Caco-2 (cell line): ENCODE results near the gene KMT2A. TPM values are rescaled to one million over a fixed set of nuclear protein-coding genes. Genes with fewer than 3 reads are reported as not detected.
"Not testable (repeated sequence)": the region's sequence is repeated elsewhere in the genome, so short reads cannot be mapped to it uniquely, and the experiment has no call there.

Experiments used
- BruUV-seq: library from RNA; stranded (reverse); fragments of 400-500 nt; replicated peaks from 2 replicates; lab custom pipeline; 2021; lab: Mats Ljungman, UMichigan
- CTCF ChIA-PET: fragments of 300-600 bp; sonication (Branson Sonifier 250); formaldehyde crosslinking; loops from one replicate; lab custom pipeline; 2022; ENCODE audit warnings: antibody characterized with exemption; lab: Charles Lee
- POLR2A ChIA-PET: fragments of 300-600 bp; sonication (Branson Sonifier 250); formaldehyde crosslinking; loops from one replicate; lab custom pipeline; 2022; ENCODE audit warnings: antibody characterized with exemption; lab: Charles Lee
- DNase-seq, 2 experiments: peaks; one replicate each; pipeline versions ENCODE4 v3.0.0 to v3.0.0-alpha.2; 2020 to 2022
- H3K27me3 ChIP-seq: replicated peaks from 2 replicates; pipeline ENCODE4 v1.6.0; 2011; ENCODE audit warnings: low read length; ENCODE audit not compliant: control insufficient read depth, insufficient read depth
- H3K36me3 ChIP-seq: 2 replicates; pipeline ENCODE4 v1.5.1; 2011; ENCODE audit warnings: low read length; ENCODE audit not compliant: control insufficient read depth, insufficient read depth
- H3K4me1 ChIP-seq: fragments of 250-450 bp; sonication (Bioruptor Pico); 2 replicates; pipeline ENCODE4 v1.5.1; 2020; ENCODE audit warnings: mild to moderate bottlenecking
- H3K4me3 ChIP-seq: 2 replicates; pipeline ENCODE4 v1.5.1; 2011; ENCODE audit warnings: low read depth, mild to moderate bottlenecking, control low read depth, low read length
- H3K9me3 ChIP-seq: fragments of 250-450 bp; sonication (Bioruptor Pico); 2 replicates; pipeline ENCODE4 v1.5.1; 2020; ENCODE audit warnings: mild to moderate bottlenecking, moderate library complexity
- H3K27ac Mint-ChIP-seq: one replicate; pipeline ENCODE4 v1.8.0; 2022; ENCODE audit warnings: mixed read lengths; ENCODE audit not compliant: unreplicated experiment
- H3K27me3 Mint-ChIP-seq: one replicate; pipeline ENCODE4 v1.8.0; 2022; ENCODE audit warnings: mixed read lengths; ENCODE audit not compliant: insufficient read depth, unreplicated experiment
- H3K36me3 Mint-ChIP-seq: one replicate; pipeline ENCODE4 v1.8.0; 2022; ENCODE audit warnings: mild to moderate bottlenecking, mixed read lengths; ENCODE audit not compliant: insufficient read depth, unreplicated experiment
- H3K4me1 Mint-ChIP-seq: one replicate; pipeline ENCODE4 v1.8.0; 2022; ENCODE audit warnings: low read depth, mixed read lengths; ENCODE audit not compliant: unreplicated experiment
- H3K4me3 Mint-ChIP-seq: one replicate; pipeline ENCODE4 v1.8.0; 2022; ENCODE audit warnings: mild to moderate bottlenecking, moderate library complexity, mixed read lengths; ENCODE audit not compliant: unreplicated experiment
- H3K9me3 Mint-ChIP-seq: one replicate; pipeline ENCODE4 v1.8.0; 2022; ENCODE audit warnings: mixed read lengths; ENCODE audit not compliant: unreplicated experiment
- intact Hi-C: fragments of 100-400 bp; cut with micrococcal nuclease; formaldehyde crosslinking; loops from one replicate; pipeline ENCODE4 v1.10.0; 2022; ENCODE audit not compliant: unreplicated experiment
- total RNA-seq: library from RNA; stranded (reverse); gene quantifications from 2 replicates; pipeline ENCODE4 v1.2.3, GENCODE V29; 2022
- TF ChIP-seq, protein P1 (sequence below), 2 experiments: fragments of 200-600 bp in 1 of 2; IDR thresholded peaks; 1 replicate in 1 of 2; 2 replicates in 1 of 2; pipeline versions ENCODE4 v1.5.1 to v1.8.0; 2011 to 2022; ENCODE audit warnings: antibody characterized with exemption in 1 of 2, control low read depth in 1 of 2, inconsistent platforms in 1 of 2, low read depth in 1 of 2, low read length in 1 of 2, mild to moderate bottlenecking in 1 of 2, moderate library complexity in 1 of 2; ENCODE audit not compliant: insufficient read depth in 1 of 2, severe bottlenecking in 1 of 2, unreplicated experiment in 1 of 2

The KMT2A gene
- total RNA-seq, 1 experiment from 2014 or later = 93.9 TPM

DNA sequence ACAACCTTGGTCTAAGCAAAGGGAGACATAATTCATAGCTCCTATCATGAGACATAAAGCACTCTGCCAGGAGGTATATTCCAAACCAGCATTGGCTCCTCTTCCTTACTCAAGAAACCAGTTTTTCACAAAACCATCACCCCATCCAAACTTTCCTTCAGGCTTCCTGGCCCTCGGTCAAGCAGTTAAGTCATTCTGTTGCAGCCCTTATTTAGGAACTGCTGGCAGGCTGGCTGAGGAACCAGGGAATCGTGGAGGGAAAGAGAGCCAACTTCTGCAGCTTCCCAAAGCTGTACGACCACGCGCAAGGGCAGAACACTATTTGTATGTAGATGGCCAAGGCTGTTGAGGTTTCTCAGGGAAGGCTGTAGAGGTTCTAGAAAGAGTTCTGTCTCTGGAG, 128.8 kb downstream of the KMT2A start:
- H3K36me3 Mint-ChIP-seq = no peaks in the 10 kb centered on the region
- intact Hi-C loops = loop anchor here (5.0 to 10.0 kb wide), 2 partner anchors 50 to 163 kb away; partner anchors contain the start of gene ATP5MG
- Histone ChIP-seq H3K4me3 (0 out of 2 replicates have a peak overlapping the region, but pooled peaks have one; percentile 6), H3K4me1 (no peaks in the 10 kb centered on the region), H3K36me3 (no peaks in the 10 kb centered on the region), H3K9me3 (no peaks in the 10 kb centered on the region), H3K27me3 (no peaks in the 10 kb centered on the region)
- peaks cover 9% of the 10 kb centered on the region for H3K4me1 Mint-ChIP-seq
- ChIA-PET CTCF (no interaction called here), POLR2A (interaction anchor here (0.6 kb wide), 1 partner anchor 324 kb away, joined by 3 read pairs; no protein-coding TSS in a partner anchor)
- no peaks in the 10 kb centered on the region for H3K27me3 Mint-ChIP-seq
- no peak overlapping the region for H3K27ac Mint-ChIP-seq
- no peak for DNase-seq
- H3K9me3 Mint-ChIP-seq = no peaks in the 10 kb centered on the region
- TF ChIP-seq, protein P1, sequence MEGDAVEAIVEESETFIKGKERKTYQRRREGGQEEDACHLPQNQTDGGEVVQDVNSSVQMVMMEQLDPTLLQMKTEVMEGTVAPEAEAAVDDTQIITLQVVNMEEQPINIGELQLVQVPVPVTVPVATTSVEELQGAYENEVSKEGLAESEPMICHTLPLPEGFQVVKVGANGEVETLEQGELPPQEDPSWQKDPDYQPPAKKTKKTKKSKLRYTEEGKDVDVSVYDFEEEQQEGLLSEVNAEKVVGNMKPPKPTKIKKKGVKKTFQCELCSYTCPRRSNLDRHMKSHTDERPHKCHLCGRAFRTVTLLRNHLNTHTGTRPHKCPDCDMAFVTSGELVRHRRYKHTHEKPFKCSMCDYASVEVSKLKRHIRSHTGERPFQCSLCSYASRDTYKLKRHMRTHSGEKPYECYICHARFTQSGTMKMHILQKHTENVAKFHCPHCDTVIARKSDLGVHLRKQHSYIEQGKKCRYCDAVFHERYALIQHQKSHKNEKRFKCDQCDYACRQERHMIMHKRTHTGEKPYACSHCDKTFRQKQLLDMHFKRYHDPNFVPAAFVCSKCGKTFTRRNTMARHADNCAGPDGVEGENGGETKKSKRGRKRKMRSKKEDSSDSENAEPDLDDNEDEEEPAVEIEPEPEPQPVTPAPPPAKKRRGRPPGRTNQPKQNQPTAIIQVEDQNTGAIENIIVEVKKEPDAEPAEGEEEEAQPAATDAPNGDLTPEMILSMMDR (IDR thresholded peaks at IDR 0.05; ENCODE audit: insufficient read depth in 1 of 2, low read depth in 1 of 2, low read length in 1 of 2, severe bottlenecking in 1 of 2, unreplicated experiment in 1 of 2) = no peak
- BruUV-seq = no TSS peak
- H3K4me3 Mint-ChIP-seq = peak overlapping the region; percentile 95

DNA sequence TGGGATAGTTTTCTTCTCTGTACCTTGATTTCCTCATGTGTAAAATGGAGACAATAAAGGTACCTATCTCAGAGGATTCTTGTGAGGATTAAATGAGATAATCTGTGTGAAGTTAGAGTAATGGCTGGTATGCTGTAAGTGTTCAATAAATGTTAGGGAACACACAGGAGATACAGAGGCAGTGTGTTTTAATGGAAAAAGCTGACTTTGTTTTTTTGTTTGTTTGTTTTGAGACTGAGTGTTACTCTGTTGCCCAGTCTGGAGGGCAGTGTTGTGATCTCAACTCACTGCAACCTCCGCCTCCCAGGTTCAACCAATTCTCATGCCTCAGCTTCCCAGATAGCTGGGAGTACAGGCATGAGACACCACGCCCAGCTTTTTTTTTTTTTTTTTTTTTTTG, 133.4 kb downstream of the KMT2A start:
- H3K4me1 ChIP-seq = peaks cover 18% of the 10 kb centered on the region; the same call in 1 of the 2 replicates
- H3K9me3 Mint-ChIP-seq = no peaks in the 10 kb centered on the region
- TF ChIP-seq, protein P1 (IDR thresholded peaks at IDR 0.05; ENCODE audit: insufficient read depth in 1 of 2, low read depth in 1 of 2, low read length in 1 of 2, severe bottlenecking in 1 of 2, unreplicated experiment in 1 of 2) = no peak
- peaks cover 12% of the 10 kb centered on the region for H3K36me3 Mint-ChIP-seq
- H3K27ac Mint-ChIP-seq = no peak overlapping the region
- H3K4me3 Mint-ChIP-seq = no peak overlapping the region
- no peaks in the 10 kb centered on the region for H3K27me3 Mint-ChIP-seq
- intact Hi-C loops = loop anchor here (5.0 to 10.0 kb wide), 2 partner anchors 55 to 167 kb away; partner anchors contain the start of gene ATP5MG
- H3K4me3 ChIP-seq = no peak overlapping the region
- BruUV-seq = no TSS peak
- DNase-seq = no peak
- H3K9me3 ChIP-seq = no peaks in the 10 kb centered on the region
- H3K27me3 ChIP-seq = no peaks in the 10 kb centered on the region
- POLR2A ChIA-PET = interaction anchor here (0.6 kb wide), 1 partner anchor 426 kb away, joined by 3 read pairs; no protein-coding TSS in a partner anchor
- CTCF ChIA-PET = interaction anchor here (0.6 to 0.7 kb wide), 3 partner anchors 24 to 390 kb away, joined by 3 to 7 read pairs (median 3); no protein-coding TSS in a partner anchor
- peaks cover 17% of the 10 kb centered on the region for H3K4me1 Mint-ChIP-seq
- H3K36me3 ChIP-seq = no peaks in the 10 kb centered on the region

GRCh38 chr11:118570787-118571186, 134.5 kb downstream of the KMT2A start:
- BruUV-seq = no TSS peak
- Histone ChIP-seq H3K9me3 (no peaks in the 10 kb centered on the region), H3K36me3 (no peaks in the 10 kb centered on the region), H3K4me1 (peaks cover 18% of the 10 kb centered on the region; the same call in 1 of the 2 replicates), H3K27me3 (no peaks in the 10 kb centered on the region), H3K4me3 (no peak overlapping the region)
- no peak overlapping the region for H3K4me3 Mint-ChIP-seq
- peaks cover 12% of the 10 kb centered on the region for H3K4me1 Mint-ChIP-seq
- no peak for DNase-seq
- peaks cover 23% of the 10 kb centered on the region for H3K36me3 Mint-ChIP-seq
- CTCF ChIA-PET = no interaction called here
- TF ChIP-seq, protein P1 (IDR thresholded peaks at IDR 0.05; ENCODE audit: insufficient read depth in 1 of 2, low read depth in 1 of 2, low read length in 1 of 2, severe bottlenecking in 1 of 2, unreplicated experiment in 1 of 2) = no peak
- POLR2A ChIA-PET = no interaction called here
- H3K27me3 Mint-ChIP-seq = no peaks in the 10 kb centered on the region
- intact Hi-C loops = no loop called here
- no peak overlapping the region for H3K27ac Mint-ChIP-seq
- H3K9me3 Mint-ChIP-seq = no peaks in the 10 kb centered on the region

GRCh38 chr11:118571701-118572060, 135.4 kb downstream of the KMT2A start:
- intact Hi-C loops, H3K27me3 Mint-ChIP-seq, H3K9me3 Mint-ChIP-seq, H3K9me3 ChIP-seq, H3K27me3 ChIP-seq, H3K36me3 ChIP-seq: not testable (repeated sequence)
- Mint-ChIP-seq H3K4me3 (peak overlapping the region; percentile 80), H3K36me3 (peaks cover 32% of the 10 kb centered on the region), H3K27ac (peak overlapping the region; percentile 72), H3K4me1 (peaks cover 12% of the 10 kb centered on the region)
- DNase-seq = peak in 1 of 2 experiments; percentile 29
- ChIA-PET CTCF (interaction anchor here (0.7 to 2.5 kb wide), 4 partner anchors 50 to 96 kb away, joined by 3 to 9 read pairs (median 6); no protein-coding TSS in a partner anchor), POLR2A (interaction anchor here (0.6 kb wide), 1 partner anchor 468 kb away, joined by 5 read pairs; no protein-coding TSS in a partner anchor)
- BruUV-seq = TSS peak; percentile 82
- Histone ChIP-seq H3K4me3 (peak overlapping the region; percentile 87), H3K4me1 (peaks cover 18% of the 10 kb centered on the region; the same call in 1 of the 2 replicates)
